ENCODE results near the gene SRF. TPM values are rescaled to one million over a fixed set of nuclear protein-coding genes. Genes with fewer than 3 reads are reported as not detected.
A peak's percentile ranks its signal among the peaks of the same experiment; 100 is the strongest.

Gene SRF
- total RNA-seq, 6 donors from 2014 or later = 25.1 to 40.6 (median 30.8) TPM

GRCh38 chr6:43176423-43176786 is 5.3 kb downstream of the SRF start:
- ATAC-seq (ENCODE audit: low FRiP score in 2 of 2) (no peak), DNase-seq (no peak)
- Histone ChIP-seq H3K27ac (peak overlapping the region; percentile 95 to 100 (median 96)), H3K4me3 (no peak overlapping the region), H3K36me3 (peaks cover 19 to 54% (median 36%) of the 10 kb centered on the region in 4 donors), H3K9me3 (no peaks in the 10 kb centered on the region), H3K27me3 (no peaks in the 10 kb centered on the region), H3K4me1 (peaks cover 31 to 47% (median 33%) of the 10 kb centered on the region in 4 donors)
- no peak for TF ChIP-seq EP300 (IDR thresholded peaks at IDR 0.05)
- no peak for TF ChIP-seq POLR2AphosphoS5 (IDR thresholded peaks at IDR 0.05)
- no peak for TF ChIP-seq CTCF (IDR thresholded peaks at IDR 0.05)
- no peak for TF ChIP-seq POLR2A (IDR thresholded peaks at IDR 0.05)
- WGBS, 2 donors = 98% methylated on average over 6 of the region's 6 CpGs; no CpG with 5 or more reads in 1 of the 2 donors

DNA sequence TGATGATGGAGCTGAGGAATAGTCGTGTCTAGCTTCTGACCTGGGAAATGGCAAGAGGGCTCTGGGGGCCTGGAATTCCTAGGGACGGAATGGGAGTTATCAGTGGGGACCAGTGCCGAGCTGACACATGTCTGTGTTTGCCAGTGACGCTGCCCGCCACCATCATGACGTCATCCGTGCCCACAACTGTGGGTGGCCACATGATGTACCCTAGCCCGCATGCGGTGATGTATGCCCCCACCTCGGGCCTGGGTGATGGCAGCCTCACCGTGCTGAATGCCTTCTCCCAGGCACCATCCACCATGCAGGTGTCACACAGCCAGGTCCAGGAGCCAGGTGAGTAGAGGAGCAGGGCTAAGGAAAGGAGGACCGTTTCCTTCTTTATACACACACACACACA is 7.1 kb downstream of the SRF start:
- DNase-seq (no peak), ATAC-seq (ENCODE audit: low FRiP score in 2 of 2) (no peak)
- H3K4me3 ChIP-seq = no peak overlapping the region
- H3K4me1 ChIP-seq = peaks cover 35 to 52% (median 37%) of the 10 kb centered on the region in 4 donors
- no peak overlapping the region for H3K27ac ChIP-seq
- WGBS, 2 donors = 90% methylated on average over 12 of the region's 12 CpGs
- no peaks in the 10 kb centered on the region for H3K9me3 ChIP-seq
- no peak for TF ChIP-seq POLR2A (IDR thresholded peaks at IDR 0.05)
- no peaks in the 10 kb centered on the region for H3K27me3 ChIP-seq
- H3K36me3 ChIP-seq = peaks cover 19 to 54% (median 36%) of the 10 kb centered on the region in 4 donors

DNA sequence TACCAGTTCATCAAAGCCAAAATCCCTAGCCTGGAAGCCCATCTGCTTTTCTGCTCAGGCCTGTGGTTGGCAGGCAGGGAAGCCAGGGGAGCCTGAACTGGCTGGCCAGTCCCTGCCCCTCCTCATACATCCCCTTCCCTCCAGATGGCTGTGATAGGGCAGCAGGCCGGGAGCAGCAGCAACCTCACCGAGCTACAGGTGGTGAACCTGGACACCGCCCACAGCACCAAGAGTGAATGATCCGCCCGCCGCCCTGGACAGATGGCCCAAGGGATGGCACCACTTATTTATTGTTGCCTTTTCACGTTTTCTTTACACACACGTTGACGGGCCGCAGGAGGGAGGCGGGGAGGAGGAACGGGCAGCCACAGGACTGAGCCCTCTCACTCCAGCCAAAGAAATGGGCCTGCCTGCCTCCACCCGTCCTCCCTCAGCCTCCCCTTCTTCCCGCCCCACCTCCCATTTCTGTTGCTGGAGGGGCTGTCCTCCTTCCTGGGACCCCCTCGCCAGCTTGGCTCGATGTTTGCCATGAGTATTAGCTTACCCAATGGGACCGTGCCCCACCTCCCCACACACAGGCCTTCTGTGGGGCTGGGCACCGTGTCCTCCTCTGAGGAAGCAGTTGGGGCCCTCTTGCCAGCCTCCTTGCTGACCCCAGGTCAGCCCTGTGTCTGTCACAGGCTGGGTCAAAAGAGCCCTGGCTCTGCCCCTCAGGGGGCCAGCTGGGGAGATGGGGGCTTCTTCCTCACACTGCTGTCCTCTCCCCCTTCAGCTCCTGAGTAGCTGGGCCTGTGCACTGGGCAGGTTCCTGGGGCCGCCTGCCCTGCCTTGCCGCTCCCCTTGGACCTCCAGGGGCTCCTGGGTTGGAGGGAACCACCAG is 8.1 kb downstream of the SRF start:
- Histone ChIP-seq H3K27me3 (no peaks in the 10 kb centered on the region), H3K27ac (no peak overlapping the region), H3K36me3 (peaks cover 19 to 54% (median 36%) of the 10 kb centered on the region in 4 donors), H3K4me1 (peaks cover 29 to 51% (median 34%) of the 10 kb centered on the region in 4 donors), H3K4me3 (no peak overlapping the region), H3K9me3 (no peaks in the 10 kb centered on the region)
- no peak for DNase-seq
- 94 to 95% methylated on average over 19 to 20 of the region's 20 CpGs for WGBS, 2 donors
- no peak for ATAC-seq (ENCODE audit: low FRiP score in 2 of 2)
- no peak for TF ChIP-seq POLR2A (IDR thresholded peaks at IDR 0.05)
- TF ChIP-seq CTCF (IDR thresholded peaks at IDR 0.05) = no peak

- Histone ChIP-seq H3K36me3 (peaks cover 19 to 59% (median 36%) of the 10 kb centered on the region in 4 donors), H3K27me3 (no peaks in the 10 kb centered on the region), H3K4me1 (peaks cover 26 to 44% (median 29%) of the 10 kb centered on the region in 4 donors), H3K9me3 (no peaks in the 10 kb centered on the region), H3K4me3 (no peak overlapping the region), H3K27ac (no peak overlapping the region)
- WGBS, 2 donors = 84 to 88% methylated on average over 7 of the region's 7 CpGs
- no peak for TF ChIP-seq POLR2AphosphoS5 (IDR thresholded peaks at IDR 0.05)
- TF ChIP-seq EP300 (IDR thresholded peaks at IDR 0.05) = no peak
- TF ChIP-seq CTCF (IDR thresholded peaks at IDR 0.05) = no peak
- no peak for TF ChIP-seq POLR2A (IDR thresholded peaks at IDR 0.05)
- no peak for DNase-seq
- no peak for ATAC-seq (ENCODE audit: low FRiP score in 2 of 2)
Observed at GRCh38 chr6:43180058-43180457, 9.0 kb downstream of the SRF start.

DNA sequence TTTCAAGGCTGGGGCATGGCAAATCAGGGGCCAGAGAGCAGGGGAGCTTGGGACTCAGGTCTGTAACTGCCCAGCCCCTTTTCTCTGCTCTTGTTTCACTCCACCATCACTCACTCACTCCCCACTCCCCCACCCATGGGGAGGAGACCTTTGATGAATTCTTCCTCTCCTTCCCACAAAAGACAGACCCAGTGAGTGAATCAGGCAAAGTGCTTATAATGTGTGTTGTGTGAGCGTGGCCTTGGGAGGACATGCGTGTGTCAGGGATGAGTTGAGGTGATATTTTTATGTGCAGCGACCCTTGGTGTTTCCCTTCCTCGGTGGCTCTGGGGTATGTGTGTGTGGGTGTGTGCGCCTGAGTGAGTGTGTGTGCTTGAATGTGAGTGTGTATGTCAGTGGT is 9.9 kb downstream of the SRF start:
- Histone ChIP-seq H3K9me3 (no peaks in the 10 kb centered on the region), H3K27me3 (no peaks in the 10 kb centered on the region), H3K4me3 (no peak overlapping the region), H3K36me3 (peaks cover 15 to 59% (median 36%) of the 10 kb centered on the region in 4 donors), H3K27ac (peak overlapping the region in 3 of 4 donors; percentile 61 to 88 (median 77)), H3K4me1 (peaks cover 17 to 35% (median 21%) of the 10 kb centered on the region in 4 donors)
- no peak for DNase-seq
- no peak for ATAC-seq (ENCODE audit: low FRiP score in 2 of 2)
- 72 to 81% methylated on average over 5 of the region's 5 CpGs for WGBS, 2 donors
- TF ChIP-seq POLR2A (IDR thresholded peaks at IDR 0.05) = no peak
- TF ChIP-seq POLR2AphosphoS5 (IDR thresholded peaks at IDR 0.05) = no peak
- no peak for TF ChIP-seq EP300 (IDR thresholded peaks at IDR 0.05)
- no peak for TF ChIP-seq CTCF (IDR thresholded peaks at IDR 0.05)
